H1 (cell line): ENCODE measurements around the gene DNAJC27. TPM values are rescaled to one million over a fixed set of nuclear protein-coding genes. Genes with fewer than 3 reads are reported as not detected.

Experiments used
- CTCF ChIA-PET: fragments of 300-600 bp; sonication (Branson Sonifier 250); formaldehyde crosslinking; loops from one replicate; lab custom pipeline; 2021; ENCODE audit not compliant: partially characterized antibody; lab: Charles Lee
- POLR2A ChIA-PET: fragments of 300-600 bp; sonication (Branson Sonifier 250); formaldehyde crosslinking; loops from one replicate; lab custom pipeline; 2021; ENCODE audit warnings: inconsistent platforms; ENCODE audit not compliant: partially characterized antibody; lab: Charles Lee
- DNase-seq, 2 experiments: peaks; one replicate each; pipeline versions ENCODE4 v3.0.0 to v3.0.0-alpha.2; 2010 to 2022; ENCODE audit warnings: low spot score in 2 of 2, low read depth in 1 of 2, mixed read lengths in 1 of 2
- FAIRE-seq: peaks from 2 replicates; lab custom pipeline; 2011; peaks lifted over from hg19 to GRCh38; lab: Jason Lieb, UNC
- H2AFZ ChIP-seq: 2 replicates; pipeline ENCODE4 v1.8.1; 2012; ENCODE audit warnings: low read length, inconsistent platforms
- H2AK5ac ChIP-seq: 2 replicates; pipeline ENCODE4 v1.6.1; 2013; ENCODE audit warnings: low read depth, low read length
- H2BK120ac ChIP-seq: replicated peaks from 2 replicates; pipeline ENCODE3; 2013; ENCODE audit warnings: low read depth, low read length, inconsistent platforms
- H2BK12ac ChIP-seq: 2 replicates; pipeline ENCODE4 v1.6.1; 2013; ENCODE audit warnings: low read depth, low read length
- H2BK15ac ChIP-seq: 2 replicates; pipeline ENCODE4 v1.6.1; 2013; ENCODE audit warnings: low read length
- H2BK20ac ChIP-seq: 2 replicates; pipeline ENCODE4 v1.6.1; 2013; ENCODE audit warnings: low read length
- H2BK5ac ChIP-seq: 2 replicates; pipeline ENCODE4 v1.6.1; 2013; ENCODE audit warnings: low read depth, low read length
- H3K14ac ChIP-seq: 2 replicates; pipeline ENCODE4 v1.6.1; 2013; ENCODE audit warnings: inconsistent platforms; ENCODE audit not compliant: insufficient read length
- H3K18ac ChIP-seq: 2 replicates; pipeline ENCODE4 v1.6.1; 2013; ENCODE audit warnings: low read length; ENCODE audit errors: extremely low read depth
- H3K23ac ChIP-seq: 2 replicates; pipeline ENCODE4 v1.6.1; 2013; ENCODE audit warnings: inconsistent platforms; ENCODE audit not compliant: insufficient read length
- H3K23me2 ChIP-seq: 2 replicates; pipeline ENCODE4 v1.6.1; 2013; ENCODE audit warnings: low read depth, low read length
- H3K27ac ChIP-seq: 2 replicates; pipeline ENCODE4 v1.6.1; 2011; ENCODE audit warnings: low read depth, low read length, inconsistent platforms
- H3K27me3 ChIP-seq, 4 experiments: replicated peaks in 1 of 4; 1 replicate in 1 of 4; 2 replicates in 3 of 4; pipeline versions ENCODE4 v1.6.1 to v1.8.1; 2011 to 2013; ENCODE audit warnings: low read length in 3 of 4, mild to moderate bottlenecking in 3 of 4, inconsistent platforms in 2 of 4, mixed read lengths in 2 of 4, moderate library complexity in 1 of 4; ENCODE audit not compliant: control insufficient read depth in 3 of 4, insufficient read depth in 3 of 4; ENCODE audit errors: extremely low read depth in 1 of 4
- H3K36me3 ChIP-seq, 4 experiments: 2 replicates each; pipeline versions ENCODE4 v1.6.1 to v1.8.1; 2011 to 2013; ENCODE audit warnings: mild to moderate bottlenecking in 4 of 4, low read length in 3 of 4, moderate library complexity in 2 of 4, control low read depth in 1 of 4, inconsistent platforms in 1 of 4; ENCODE audit not compliant: insufficient read depth in 4 of 4, control insufficient read depth in 2 of 4
- H3K4ac ChIP-seq: replicated peaks from 2 replicates; pipeline ENCODE3; 2013; ENCODE audit warnings: low read length, low read depth, mixed read lengths, inconsistent platforms; ENCODE audit not compliant: insufficient read length
- H3K4me1 ChIP-seq, 4 experiments: replicated peaks in 1 of 4; 1 replicate in 1 of 4; 2 replicates in 3 of 4; pipeline versions ENCODE4 v1.6.1 to v1.8.1; 2011 to 2013; ENCODE audit warnings: low read length in 3 of 4, inconsistent platforms in 2 of 4, mixed read lengths in 1 of 4; ENCODE audit not compliant: insufficient read depth in 4 of 4, control insufficient read depth in 3 of 4
- H3K4me2 ChIP-seq, 2 experiments: 2 replicates each; pipeline versions ENCODE4 v1.6.1 to v1.8.1; 2011 to 2013; ENCODE audit warnings: low read depth in 2 of 2, low read length in 2 of 2, control low read depth in 1 of 2, inconsistent platforms in 1 of 2, mild to moderate bottlenecking in 1 of 2; ENCODE audit not compliant: insufficient read depth in 1 of 2
- H3K4me3 ChIP-seq, 4 experiments: fragments of 200-600, 300-600 bp in 1 of 4; sonication (generic), shearing (Covaris generic), sonication (Bioruptor Twin) in 1 of 4; 2 replicates each; pipeline versions ENCODE4 v1.5.1 to v1.8.1; 2011 to 2016; ENCODE audit warnings: low read length in 4 of 4, low read depth in 3 of 4, control low read depth in 2 of 4, inconsistent platforms in 2 of 4, mild to moderate bottlenecking in 2 of 4, mixed read lengths in 1 of 4, moderate library complexity in 1 of 4; ENCODE audit not compliant: insufficient read depth in 2 of 4; ENCODE audit errors: extremely low read depth in 1 of 4
- H3K56ac ChIP-seq: replicated peaks from 2 replicates; pipeline ENCODE3; 2013; ENCODE audit warnings: low read depth, mild to moderate bottlenecking, mixed read lengths, low read length, inconsistent platforms; ENCODE audit not compliant: insufficient read length
- H3K79me1 ChIP-seq: 2 replicates; pipeline ENCODE4 v1.6.1; 2013; ENCODE audit warnings: low read depth, low read length, control low read depth
- H3K79me2 ChIP-seq, 2 experiments: 2 replicates each; pipeline versions ENCODE4 v1.6.1 to v1.8.1; 2012 to 2013; ENCODE audit warnings: low read length in 2 of 2, mild to moderate bottlenecking in 2 of 2, inconsistent platforms in 1 of 2; ENCODE audit not compliant: insufficient read depth in 2 of 2, control insufficient read depth in 1 of 2
- H3K9ac ChIP-seq, 4 experiments: replicated peaks in 1 of 4; 1 replicate in 1 of 4; 2 replicates in 3 of 4; pipeline versions ENCODE4 v1.6.1 to v1.8.1; 2011 to 2013; ENCODE audit warnings: low read depth in 3 of 4, low read length in 3 of 4, control low read depth in 2 of 4, mild to moderate bottlenecking in 2 of 4, moderate library complexity in 2 of 4, inconsistent platforms in 1 of 4; ENCODE audit errors: extremely low read depth in 1 of 4
- H3K9me3 ChIP-seq, 2 experiments: 2 replicates each; pipeline versions ENCODE4 v1.6.1 to v1.8.1; 2012 to 2013; ENCODE audit warnings: mild to moderate bottlenecking in 2 of 2, moderate library complexity in 2 of 2, control low read depth in 1 of 2, inconsistent platforms in 1 of 2, low read depth in 1 of 2, low read length in 1 of 2, mixed read lengths in 1 of 2; ENCODE audit not compliant: insufficient read depth in 2 of 2
- H4K20me1 ChIP-seq, 2 experiments: replicated peaks in 1 of 2; 2 replicates each; pipeline versions ENCODE3 to v1.8.1; 2011 to 2013; ENCODE audit warnings: inconsistent platforms in 2 of 2, low read length in 2 of 2, mild to moderate bottlenecking in 1 of 2; ENCODE audit not compliant: insufficient read depth in 2 of 2, control insufficient read depth in 1 of 2
- H4K5ac ChIP-seq: 2 replicates; pipeline ENCODE4 v1.6.1; 2013; ENCODE audit warnings: low read length, low read depth, mixed read lengths, inconsistent platforms; ENCODE audit not compliant: insufficient read length
- H4K8ac ChIP-seq: 2 replicates; pipeline ENCODE4 v1.8.0; 2013; ENCODE audit warnings: mild to moderate bottlenecking, moderate library complexity, low read length, inconsistent platforms; ENCODE audit not compliant: insufficient read depth; ENCODE audit errors: extremely low read depth
- H4K91ac ChIP-seq: replicated peaks from 2 replicates; pipeline ENCODE3; 2013; ENCODE audit warnings: low read length, mixed read lengths, inconsistent platforms; ENCODE audit not compliant: insufficient read length
- BRCA1 ChIP-seq: IDR thresholded peaks from 2 replicates; pipeline ENCODE4 v1.6.1; 2012; ENCODE audit warnings: low read depth, low read length, improper control_type of control experiment
- CREB1 ChIP-seq: IDR thresholded peaks from 2 replicates; pipeline ENCODE4 v1.6.1; 2012; ENCODE audit warnings: inconsistent platforms
- EP300 ChIP-seq, 2 experiments: IDR thresholded peaks; 1 replicate in 1 of 2; 2 replicates in 1 of 2; pipeline ENCODE4 v1.6.1; 2011 to 2012; ENCODE audit warnings: low read depth in 2 of 2, low read length in 2 of 2, mild to moderate bottlenecking in 2 of 2, borderline replicate concordance in 1 of 2, inconsistent platforms in 1 of 2, moderate library complexity in 1 of 2
- HDAC2 ChIP-seq, 2 experiments: fragments of 300-600 bp in 1 of 2; sonication (generic) in 1 of 2; IDR thresholded peaks; 2 replicates each; pipeline ENCODE4 v1.6.1; 2011 to 2012; ENCODE audit warnings: low read depth in 2 of 2, low read length in 2 of 2, mild to moderate bottlenecking in 2 of 2, moderate library complexity in 2 of 2, borderline replicate concordance in 1 of 2, inconsistent platforms in 1 of 2
- HDAC6 ChIP-seq: IDR thresholded peaks from one replicate; pipeline ENCODE4 v1.7.1; 2012; ENCODE audit warnings: low read depth, mild to moderate bottlenecking, inconsistent platforms, low read length, moderate library complexity
- KDM5A ChIP-seq: fragments of 200-600 bp; IDR thresholded peaks from 2 replicates; pipeline ENCODE4 v1.7.1; 2012; ENCODE audit warnings: mild to moderate bottlenecking, low read length, inconsistent platforms, mixed read lengths
- MAFK ChIP-seq: IDR thresholded peaks from 2 replicates; pipeline ENCODE4 v1.6.1; 2012; ENCODE audit warnings: low read depth, mild to moderate bottlenecking, improper control_type of control experiment, low read length
- RAD21 ChIP-seq, 2 experiments: IDR thresholded peaks in 1 of 2; conservative IDR thresholded peaks in 1 of 2; 2 replicates each; pipeline ENCODE4 v1.6.1; 2011; ENCODE audit warnings: low read depth in 2 of 2, low read length in 2 of 2, improper control_type of control experiment in 1 of 2, inconsistent platforms in 1 of 2, mild to moderate bottlenecking in 1 of 2, moderate library complexity in 1 of 2
- RBBP5 ChIP-seq: IDR thresholded peaks from 2 replicates; pipeline ENCODE4 v1.7.1; 2012; ENCODE audit warnings: low read depth, mild to moderate bottlenecking, inconsistent platforms, low read length, moderate library complexity, borderline replicate concordance
- SAP30 ChIP-seq: fragments of 300-600 bp; sonication (generic); IDR thresholded peaks from 2 replicates; pipeline ENCODE4 v1.7.1; 2012; ENCODE audit warnings: low read length, moderate library complexity, mild to moderate bottlenecking, inconsistent platforms; ENCODE audit not compliant: insufficient read depth, insufficient replicate concordance
- SIX5 ChIP-seq: IDR thresholded peaks from 2 replicates; pipeline ENCODE4 v1.6.1; 2011; ENCODE audit warnings: mild to moderate bottlenecking, low read depth, low read length
- SRF ChIP-seq: IDR thresholded peaks from 2 replicates; pipeline ENCODE4 v1.6.1; 2011; ENCODE audit warnings: mild to moderate bottlenecking, low read depth, low read length, moderate library complexity
- TAF1 ChIP-seq: IDR thresholded peaks from 2 replicates; pipeline ENCODE4 v1.6.1; 2011; ENCODE audit warnings: mild to moderate bottlenecking, low read depth, low read length
- polyA plus RNA-seq, 7 experiments: library from polyadenylated mRNA; depleted of rRNA in 3 of 7; stranded (reverse) in 5 of 7; unstranded in 2 of 7; fragments of >200 nt in 5 of 7; fragments of 200-250 nt in 2 of 7; gene quantifications; 1 replicate in 5 of 7; 2 replicates in 1 of 7; 4 replicates in 1 of 7; pipeline versions ENCODE4 v1.2.1 to v1.2.3, GENCODE V29; 2011 to 2013; ENCODE audit warnings: missing spikeins in 2 of 7, mixed read lengths in 2 of 7
- total RNA-seq: library from RNA; stranded (reverse); fragmentation: NEBNext Ultra II Directional; extraction: Animal tissue kit (Norgen Biotek cat#: 25700); gene quantifications from 2 replicates; pipeline ENCODE4 v1.2.1, GENCODE V29; 2021
- TF ChIP-seq, protein P1 (sequence below): IDR thresholded peaks from 2 replicates; pipeline ENCODE4 v1.6.1; 2011; ENCODE audit warnings: low read depth, mild to moderate bottlenecking, low read length; ENCODE audit not compliant: insufficient read depth

DNAJC27 gene
- total and polyA plus RNA-seq, 2 of the 8 experiments (the other 6 are each of a cell fraction or from before 2014, with no cell fraction given): 1.4 to 4.5 TPM

DNA sequence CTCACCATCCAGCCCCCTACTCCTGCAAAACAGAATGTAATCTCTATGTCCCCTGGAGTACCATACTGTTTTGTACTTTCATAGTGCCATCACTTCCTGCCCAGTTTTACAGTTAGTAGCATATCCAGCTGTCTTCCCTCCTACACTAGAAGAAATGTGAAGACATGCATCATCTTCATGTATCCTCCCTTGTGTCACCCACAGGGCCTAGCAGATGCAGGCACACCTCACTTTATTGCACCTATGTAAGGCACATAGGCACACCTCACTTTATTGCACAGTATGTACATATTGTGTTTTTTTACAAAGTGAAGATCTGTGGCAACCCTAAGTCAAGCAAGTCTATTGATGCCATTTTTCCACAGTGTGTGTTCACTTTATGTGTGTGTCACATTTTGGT lies 12.0 kb downstream of the DNAJC27 start:
- Histone ChIP-seq H3K9me3 (no peaks in the 10 kb centered on the region), H2BK12ac (no peak overlapping the region), H4K8ac (no peak overlapping the region), H2BK120ac (no peak overlapping the region), H3K56ac (no peak overlapping the region), H3K4me2 (no peak overlapping the region), H3K27me3 (no peaks in the 10 kb centered on the region), H3K4ac (no peak overlapping the region), H3K4me1 (peaks cover 0 to 2% (median 0%) of the 10 kb centered on the region in 4 experiments; a peak in 1 of 7 replicates), H2BK15ac (no peak overlapping the region), H2AK5ac (no peak overlapping the region), H4K20me1 (peaks cover 0 to 2% of the 10 kb centered on the region in 2 experiments), H3K23ac (no peak overlapping the region), H3K79me1 (no peaks in the 10 kb centered on the region), H4K91ac (no peak overlapping the region), H2BK20ac (no peak overlapping the region), H2AFZ (no peak overlapping the region), H2BK5ac (no peak overlapping the region), H3K14ac (no peak overlapping the region), H3K27ac (no peak overlapping the region), H3K36me3 (peaks cover 0 to 35% (median 11%) of the 10 kb centered on the region in 4 experiments; a peak in 5 of 8 replicates), H3K23me2 (no peaks in the 10 kb centered on the region; the same call in 1 of the 2 replicates), H3K18ac (no peak overlapping the region), H3K79me2 (no peaks in the 10 kb centered on the region), H4K5ac (no peak overlapping the region), H3K9ac (no peak overlapping the region), H3K4me3 (no peak overlapping the region)
- FAIRE-seq (no peak), DNase-seq (no peak)
- POLR2A ChIA-PET: interaction anchor here (1.4 kb wide), 1 partner anchor 11 kb away, joined by 3 read pairs; no protein-coding TSS in a partner anchor
- CTCF ChIA-PET: interaction anchor here (0.9 to 1.3 kb wide), 3 partner anchors 16 to 108 kb away, joined by 3 to 4 read pairs (median 3); no protein-coding TSS in a partner anchor
- TF ChIP-seq TAF1: no peak
- TF ChIP-seq MAFK: no peak
- TF ChIP-seq HDAC6: no peak
- no peak for TF ChIP-seq SIX5
- no peak for TF ChIP-seq RAD21 (IDR thresholded peaks at IDR 0.05 in 1 of 2, conservative IDR thresholded peaks at IDR 0.05 in 1 of 2; ENCODE audit: low read depth in 2 of 2, low read length in 2 of 2)
- TF ChIP-seq KDM5A: no peak
- no peak for TF ChIP-seq RBBP5
- TF ChIP-seq SRF: no peak
- no peak for TF ChIP-seq BRCA1
- TF ChIP-seq SAP30: no peak
- no peak for TF ChIP-seq HDAC2 (IDR thresholded peaks at IDR 0.05; ENCODE audit: borderline replicate concordance in 1 of 2, low read depth in 2 of 2, low read length in 2 of 2)
- TF ChIP-seq EP300 (IDR thresholded peaks at IDR 0.05; ENCODE audit: borderline replicate concordance in 1 of 2, low read depth in 2 of 2, low read length in 2 of 2): no peak
- TF ChIP-seq, protein P1, sequence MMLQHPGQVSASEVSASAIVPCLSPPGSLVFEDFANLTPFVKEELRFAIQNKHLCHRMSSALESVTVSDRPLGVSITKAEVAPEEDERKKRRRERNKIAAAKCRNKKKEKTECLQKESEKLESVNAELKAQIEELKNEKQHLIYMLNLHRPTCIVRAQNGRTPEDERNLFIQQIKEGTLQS: no peak
- no peak for TF ChIP-seq CREB1
